SU-DHL-6 (cell line): ENCODE measurements around the gene IFI6.

Experiments used
- H2AFZ ChIP-seq: fragments of 200-600 bp; sonication (generic); 2 replicates; pipeline ENCODE4 v1.6.1; 2014; ENCODE audit warnings: low read depth, mild to moderate bottlenecking, moderate library complexity, mixed read lengths, antibody characterized with exemption, low read length; ENCODE audit not compliant: severe bottlenecking
- H3F3A ChIP-seq: fragments of 200-600 bp; shearing (Covaris generic); 2 replicates; pipeline ENCODE4 v1.6.0; 2016; ENCODE audit warnings: antibody characterized with exemption, mild to moderate bottlenecking; ENCODE audit not compliant: insufficient read depth
- H3K27ac ChIP-seq: fragments of 200-600 bp; sonication (generic); 2 replicates; pipeline ENCODE4 v1.5.1; 2016; ENCODE audit warnings: low read depth, mild to moderate bottlenecking, low read length, moderate library complexity, mixed read lengths
- H3K27me3 ChIP-seq: fragments of 200-600 bp; sonication (generic), shearing (Covaris generic); 2 replicates; pipeline ENCODE4 v1.6.0; 2014; ENCODE audit warnings: mild to moderate bottlenecking, low read length
- H3K36me3 ChIP-seq: fragments of 200-600 bp; sonication (generic); 2 replicates; pipeline ENCODE4 v1.6.1; 2014; ENCODE audit warnings: mild to moderate bottlenecking, low read length, mixed read lengths
- H3K4me2 ChIP-seq: fragments of 300-600, 200-600 bp; shearing (Covaris generic), sonication (generic); 2 replicates; pipeline ENCODE4 v1.6.0; 2014; ENCODE audit warnings: low read length, low read depth, mild to moderate bottlenecking; ENCODE audit not compliant: poor library complexity, severe bottlenecking
- H3K4me3 ChIP-seq: fragments of 200-600 bp; sonication (generic); 2 replicates; pipeline ENCODE4 v1.5.1; 2014; ENCODE audit warnings: antibody characterized with exemption, low read length, mild to moderate bottlenecking, mixed read lengths; ENCODE audit not compliant: insufficient read depth, poor library complexity, severe bottlenecking
- H3K79me2 ChIP-seq: fragments of 200-600 bp; sonication (generic); 2 replicates; pipeline ENCODE4 v1.6.1; 2014; ENCODE audit warnings: mild to moderate bottlenecking, low read length, moderate library complexity; ENCODE audit not compliant: insufficient read depth
- H3K9ac ChIP-seq: fragments of 200-600 bp; sonication (generic); 2 replicates; pipeline ENCODE4 v1.7.0; 2014; ENCODE audit warnings: mild to moderate bottlenecking, low read length
- H3K9me2 ChIP-seq: fragments of 200-600 bp; sonication (generic); replicated peaks from 2 replicates; pipeline ENCODE4 v1.6.1; 2014; ENCODE audit warnings: low read length; ENCODE audit not compliant: insufficient read depth
- H3K9me3 ChIP-seq: fragments of 200-600 bp; sonication (generic); 2 replicates; pipeline ENCODE4 v1.6.1; 2014; ENCODE audit warnings: low read length, mixed read lengths; ENCODE audit not compliant: insufficient read depth
- H4K20me1 ChIP-seq: fragments of 200-600 bp; sonication (generic); 2 replicates; pipeline ENCODE4 v1.6.1; 2014; ENCODE audit warnings: low read depth, mild to moderate bottlenecking, antibody characterized with exemption, low read length, moderate library complexity, mixed read lengths
- CTCF ChIP-seq: fragments of 200-600 bp; sonication (generic); IDR thresholded peaks from one replicate; pipeline ENCODE4 v1.5.1; 2017; ENCODE audit warnings: antibody characterized with exemption, mild to moderate bottlenecking, low read length, moderate library complexity; ENCODE audit not compliant: insufficient read depth, poor library complexity, severe bottlenecking
- EZH2phosphoT487 ChIP-seq: fragments of 200-600 bp; sonication (generic), shearing (Covaris generic); conservative IDR thresholded peaks from 2 replicates; pipeline ENCODE4 v1.6.1; 2018; ENCODE audit warnings: mild to moderate bottlenecking, antibody characterized with exemption, low read length, moderate library complexity, mixed read lengths

IFI6 gene

DNA sequence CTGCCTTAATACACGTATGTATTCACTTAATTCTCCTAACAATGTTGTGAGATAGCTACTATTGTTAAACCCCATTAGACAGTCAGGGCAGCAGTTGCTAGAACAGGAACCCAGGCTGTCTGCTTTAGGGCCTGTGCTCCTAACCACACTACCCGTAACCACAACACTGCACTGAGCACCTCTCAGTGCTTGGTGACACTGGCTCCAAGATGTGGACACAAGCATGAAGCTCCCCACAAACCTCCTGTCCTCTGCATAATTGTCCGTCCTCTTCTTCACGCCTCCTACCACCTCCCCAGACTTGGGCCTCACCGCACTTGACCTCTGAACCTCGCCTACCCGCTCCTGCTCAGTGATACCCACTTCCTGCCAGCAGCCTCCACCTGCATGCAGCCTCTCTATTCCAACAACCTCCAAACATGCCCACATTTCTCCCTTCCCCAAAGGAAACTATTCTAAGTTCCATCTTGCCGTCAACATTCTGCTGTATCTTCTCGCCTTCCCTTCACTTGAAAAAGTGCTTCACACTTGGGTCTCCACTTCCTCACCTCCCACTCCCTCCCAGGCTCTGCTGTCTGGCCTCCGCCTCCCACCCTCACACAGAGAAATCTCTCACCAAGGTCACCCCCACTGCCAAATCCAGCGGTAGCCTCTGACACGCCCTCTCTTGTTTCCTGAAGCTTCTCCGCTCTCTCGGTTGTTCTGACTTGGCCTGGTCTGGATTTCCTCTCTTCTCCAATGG lies 53.5 kb downstream of the IFI6 start:
- Histone ChIP-seq H3K4me3 (no peak overlapping the region), H3K36me3 (no peaks in the 10 kb centered on the region), H3K27me3 (no peaks in the 10 kb centered on the region), H3K9ac (no peak overlapping the region), H3K79me2 (no peaks in the 10 kb centered on the region), H3K27ac (no peak overlapping the region), H3F3A (no peaks in the 10 kb centered on the region), H3K9me3 (no peaks in the 10 kb centered on the region), H4K20me1 (no peaks in the 10 kb centered on the region), H3K4me2 (no peak overlapping the region), H3K9me2 (no peaks in the 10 kb centered on the region), H2AFZ (no peak overlapping the region)
- no peak for TF ChIP-seq EZH2phosphoT487
- TF ChIP-seq CTCF, result no peak

DNA sequence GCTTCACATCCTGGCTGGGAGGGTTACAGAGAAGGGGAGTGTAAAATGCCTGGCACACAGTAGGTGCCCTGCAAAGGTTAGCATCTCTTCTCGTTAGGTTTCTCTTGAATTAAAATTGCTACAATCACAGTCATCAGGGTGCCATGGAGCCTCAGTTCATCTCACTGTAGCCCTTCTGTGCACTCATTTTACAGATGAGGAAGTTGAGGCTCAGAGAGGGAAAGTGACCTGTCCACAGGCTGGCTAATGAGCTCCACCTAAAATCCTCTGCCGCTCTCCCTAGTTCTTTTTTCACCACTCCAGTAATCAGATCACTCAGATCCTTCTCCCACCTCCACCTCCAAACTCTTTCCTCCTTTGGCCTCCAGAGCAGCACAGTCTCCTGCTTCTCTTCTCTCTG lies 54.6 kb downstream of the IFI6 start:
- H2AFZ ChIP-seq, result no peak overlapping the region
- no peaks in the 10 kb centered on the region for H3K79me2 ChIP-seq
- no peak for TF ChIP-seq EZH2phosphoT487
- no peak for TF ChIP-seq CTCF
- H3F3A ChIP-seq, result no peaks in the 10 kb centered on the region
- no peak overlapping the region for H3K4me3 ChIP-seq
- H3K4me2 ChIP-seq, result no peak overlapping the region
- H3K9me2 ChIP-seq, result no peaks in the 10 kb centered on the region
- H3K36me3 ChIP-seq, result no peaks in the 10 kb centered on the region
- no peaks in the 10 kb centered on the region for H4K20me1 ChIP-seq
- H3K27me3 ChIP-seq, result no peaks in the 10 kb centered on the region
- no peak overlapping the region for H3K27ac ChIP-seq
- no peak overlapping the region for H3K9ac ChIP-seq
- H3K9me3 ChIP-seq, result no peaks in the 10 kb centered on the region

DNA sequence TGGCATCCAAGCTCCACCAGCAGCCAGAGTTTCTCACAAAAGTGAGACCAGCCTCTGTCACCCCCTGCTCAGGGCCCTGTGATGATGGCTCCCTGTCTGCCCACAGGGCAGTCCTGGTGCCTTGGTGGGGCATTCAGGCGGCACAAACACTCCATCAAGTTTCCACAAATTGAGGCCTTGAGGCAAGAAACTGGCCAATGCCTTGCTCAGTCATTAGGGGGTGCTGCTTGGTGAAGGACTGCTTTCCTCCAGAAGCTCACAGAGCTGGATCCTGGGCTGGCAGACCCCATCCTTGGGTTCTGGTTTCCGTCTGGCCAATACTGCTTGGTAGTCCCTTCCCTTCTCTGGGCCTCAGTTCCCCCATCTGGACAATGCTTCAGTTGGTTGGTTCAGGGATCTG lies 55.6 kb downstream of the IFI6 start:
- H3F3A ChIP-seq, result no peaks in the 10 kb centered on the region
- no peaks in the 10 kb centered on the region for H3K9me2 ChIP-seq
- no peaks in the 10 kb centered on the region for H3K79me2 ChIP-seq
- no peak overlapping the region for H2AFZ ChIP-seq
- H3K27me3 ChIP-seq, result no peaks in the 10 kb centered on the region
- H3K9me3 ChIP-seq, result no peaks in the 10 kb centered on the region
- H3K27ac ChIP-seq, result no peak overlapping the region
- H3K36me3 ChIP-seq, result no peaks in the 10 kb centered on the region
- H3K4me3 ChIP-seq, result no peak overlapping the region
- no peak overlapping the region for H3K9ac ChIP-seq
- TF ChIP-seq CTCF (no peak), EZH2phosphoT487 (no peak)
- no peak overlapping the region for H3K4me2 ChIP-seq
- H4K20me1 ChIP-seq, result no peaks in the 10 kb centered on the region
